ENCODE results near the gene RAB8B.
A peak's percentile ranks its signal among the peaks of the same experiment; 100 is the strongest.

Gene RAB8B

GRCh38 chr15:63277038-63277892, 87.9 kb downstream of the RAB8B start, which contains the start of gene APH1B:
APH1B (plus strand) TSS chr15:63277605; CDS start chr15:63277624, 19 bp downstream.
- no peak for FAIRE-seq

GRCh38 chr15:63277893-63278456, 88.6 kb downstream of the RAB8B start:
- no peak for FAIRE-seq

GRCh38 chr15:63283126-63283525, 93.7 kb downstream of the RAB8B start:
- FAIRE-seq = no peak

GRCh38 chr15:63284335-63284734, 94.9 kb downstream of the RAB8B start:
- no peak for FAIRE-seq

GRCh38 chr15:63287109-63287508, 97.7 kb downstream of the RAB8B start:
- peak; percentile 47 for FAIRE-seq

- FAIRE-seq = no peak
Measured at GRCh38 chr15:63288342-63288741, 98.9 kb downstream of the RAB8B start.

- FAIRE-seq = peak; percentile 96
Measured at GRCh38 chr15:63288778-63289378, 99.5 kb downstream of the RAB8B start.

- no peak for FAIRE-seq
Measured at GRCh38 chr15:63291507-63291906, 102.1 kb downstream of the RAB8B start.

GRCh38 chr15:63292241-63292640, 102.8 kb downstream of the RAB8B start:
- FAIRE-seq = no peak

- no peak for FAIRE-seq
Measured at GRCh38 chr15:63292771-63293170, 103.4 kb downstream of the RAB8B start.

- no peak for FAIRE-seq
Measured at GRCh38 chr15:63294359-63294758, 105.0 kb downstream of the RAB8B start.

- no peak for FAIRE-seq
Measured at GRCh38 chr15:63295341-63295740, 105.9 kb downstream of the RAB8B start.

GRCh38 chr15:63296195-63296594, 106.8 kb downstream of the RAB8B start:
- FAIRE-seq = no peak

GRCh38 chr15:63299943-63300575, 110.7 kb downstream of the RAB8B start:
- FAIRE-seq = no peak

GRCh38 chr15:63301088-63301487, 111.7 kb downstream of the RAB8B start:
- FAIRE-seq = no peak

- FAIRE-seq = no peak
Measured at GRCh38 chr15:63305260-63305659, 115.9 kb downstream of the RAB8B start.

GRCh38 chr15:63306492-63307073, 117.2 kb downstream of the RAB8B start:
- no peak for FAIRE-seq

- FAIRE-seq = no peak
Measured at GRCh38 chr15:63308491-63308890, 119.1 kb downstream of the RAB8B start.

- FAIRE-seq = no peak
Measured at GRCh38 chr15:63308947-63309346, 119.5 kb downstream of the RAB8B start.

GRCh38 chr15:63310646-63311045, 121.2 kb downstream of the RAB8B start:
- no peak for FAIRE-seq

- FAIRE-seq = no peak
Measured at GRCh38 chr15:63312286-63312685, 122.9 kb downstream of the RAB8B start.

- FAIRE-seq = no peak
Measured at GRCh38 chr15:63313825-63314224, 124.4 kb downstream of the RAB8B start.

GRCh38 chr15:63314409-63314808, 125.0 kb downstream of the RAB8B start:
- FAIRE-seq = no peak

All from TTC549 (cell line).